Right kidney (tissue), 1 donor: ENCODE results near the gene PCCA.

Experiments used
- DNase-seq: peaks from one replicate; pipeline ENCODE4 v3.0.0-alpha.2; 2016

Gene PCCA

GRCh38 chr13:100470866-100471505 is 382.1 kb downstream of the PCCA start:
- no peak for DNase-seq

- no peak for DNase-seq
Measured at GRCh38 chr13:100473087-100473486, 384.2 kb downstream of the PCCA start.

GRCh38 chr13:100473501-100474044 is 384.7 kb downstream of the PCCA start:
- DNase-seq: no peak

- DNase-seq: no peak
Measured at GRCh38 chr13:100476963-100477362, 388.1 kb downstream of the PCCA start.

- DNase-seq: no peak
Measured at GRCh38 chr13:100478107-100478809, 389.4 kb downstream of the PCCA start.

- no peak for DNase-seq
Measured at GRCh38 chr13:100480676-100481075, 391.8 kb downstream of the PCCA start.

GRCh38 chr13:100483139-100483538 is 394.2 kb downstream of the PCCA start:
- no peak for DNase-seq

- DNase-seq: no peak
Measured at GRCh38 chr13:100483841-100484381, 395.0 kb downstream of the PCCA start.

- no peak for DNase-seq
Measured at GRCh38 chr13:100484702-100485101, 395.8 kb downstream of the PCCA start.

GRCh38 chr13:100485265-100485664 is 396.4 kb downstream of the PCCA start:
- DNase-seq: no peak

GRCh38 chr13:100490692-100491091 is 401.8 kb downstream of the PCCA start:
- no peak for DNase-seq

- DNase-seq: no peak
Measured at GRCh38 chr13:100491164-100491842, 402.4 kb downstream of the PCCA start.

GRCh38 chr13:100493418-100493817 is 404.5 kb downstream of the PCCA start:
- no peak for DNase-seq

- no peak for DNase-seq
Measured at GRCh38 chr13:100495455-100495854, 406.6 kb downstream of the PCCA start.

GRCh38 chr13:100497389-100497788 is 408.5 kb downstream of the PCCA start:
- DNase-seq: no peak

- no peak for DNase-seq
Measured at GRCh38 chr13:100502446-100502845, 413.6 kb downstream of the PCCA start.

GRCh38 chr13:100503622-100504021 is 414.7 kb downstream of the PCCA start:
- DNase-seq: no peak

- DNase-seq: no peak
Measured at GRCh38 chr13:100506154-100506553, 417.3 kb downstream of the PCCA start.

- DNase-seq: no peak
Measured at GRCh38 chr13:100506600-100507422, 417.9 kb downstream of the PCCA start.

- DNase-seq: no peak
Measured at GRCh38 chr13:100508455-100508854, 419.6 kb downstream of the PCCA start.

GRCh38 chr13:100508996-100509395 is 420.1 kb downstream of the PCCA start:
- DNase-seq: no peak
